GM12891 (cell line): ENCODE measurements around the gene DLGAP1.

Experiments
- PAX5 ChIP-seq: IDR thresholded peaks from 2 replicates; pipeline ENCODE4 v1.6.1; 2011; ENCODE audit warnings: low read length, moderate library complexity, mild to moderate bottlenecking; ENCODE audit not compliant: insufficient read depth, severe bottlenecking
- POLR2A ChIP-seq: IDR thresholded peaks from 2 replicates; pipeline ENCODE4 v1.6.1; 2011; ENCODE audit warnings: low read depth, low read length, control low read depth
- POLR2AphosphoS5 ChIP-seq: IDR thresholded peaks from 2 replicates; pipeline ENCODE4 v1.6.1; 2011; ENCODE audit warnings: low read depth, low read length, control low read depth
- POU2F2 ChIP-seq: IDR thresholded peaks from 2 replicates; pipeline ENCODE4 v1.6.1; 2011; ENCODE audit warnings: low read depth, mild to moderate bottlenecking, control low read depth, low read length, moderate library complexity
- SPI1 ChIP-seq: IDR thresholded peaks from 2 replicates; pipeline ENCODE4 v1.6.1; 2011; ENCODE audit warnings: low read depth, low read length, control low read depth

DNA sequence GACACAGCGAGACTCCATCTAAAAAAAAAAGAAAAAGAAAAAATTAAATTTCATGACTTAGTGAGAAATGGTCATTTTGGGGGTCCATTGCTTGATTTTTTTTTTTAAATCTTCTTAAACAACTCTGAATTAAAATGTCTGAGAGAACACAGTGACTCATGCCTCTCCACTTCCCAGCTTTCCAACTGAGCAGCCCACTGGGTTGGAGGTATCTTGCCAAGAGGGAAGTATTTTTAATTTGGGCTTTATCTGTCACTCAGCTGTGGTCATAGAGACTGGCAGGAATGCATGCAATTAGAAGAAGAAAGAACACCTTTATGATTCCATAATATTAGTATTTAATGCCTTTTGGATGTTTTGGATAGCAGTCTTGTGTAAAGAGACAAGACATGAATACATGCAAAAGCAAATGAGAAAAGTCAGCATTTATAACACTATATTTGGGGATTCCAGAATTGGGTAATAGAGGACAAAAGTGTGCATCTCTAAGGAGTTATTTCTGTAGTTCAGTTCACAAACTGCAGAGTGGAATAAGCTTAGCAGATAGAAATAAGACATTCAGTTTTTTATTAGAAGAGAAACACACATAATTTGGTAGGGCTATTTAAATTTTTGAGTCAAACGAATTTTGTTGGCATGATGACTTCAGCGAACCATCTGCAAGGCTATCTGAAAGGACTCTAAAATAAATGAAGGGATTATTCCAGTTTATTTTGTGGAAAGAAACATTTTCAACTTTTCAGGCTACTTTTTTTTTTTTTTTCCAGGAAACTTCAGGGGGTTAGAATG lies 750.4 kb downstream of the DLGAP1 start:
- no peak for TF ChIP-seq POLR2A
- no peak for TF ChIP-seq SPI1
- TF ChIP-seq POLR2AphosphoS5: no peak
- no peak for TF ChIP-seq PAX5
- no peak for TF ChIP-seq POU2F2
